HepG2 (cell line): Measurements from ENCODE around the gene SRC. TPM values are rescaled to one million over a fixed set of nuclear protein-coding genes. Genes with fewer than 3 reads are reported as not detected.

Source experiments
- ATF7 ChIP-seq, 2 experiments: fragments of 450-650 bp in 1 of 2; sonication (generic) in 1 of 2; formaldehyde crosslinking in 1 of 2; IDR thresholded peaks; 2 replicates each; pipeline versions ENCODE4 v1.4.0 to v1.6.1; 2016 to 2020; ENCODE audit warnings: antibody characterized with exemption in 1 of 2, mild to moderate bottlenecking in 1 of 2, missing genetic modification reagents in 1 of 2
- CBX1 ChIP-seq: IDR thresholded peaks from one replicate; pipeline ENCODE4 v1.6.1; 2016; ENCODE audit warnings: antibody characterized with exemption, low read depth
- FOXA1 ChIP-seq, 2 experiments: fragments of 450-650 bp in 1 of 2; sonication (generic) in 1 of 2; formaldehyde crosslinking in 1 of 2; IDR thresholded peaks; 2 replicates each; pipeline versions ENCODE4 v1.4.0 to v1.6.1; 2016 to 2020; ENCODE audit warnings: missing genetic modification reagents in 1 of 2
- FOXK2 ChIP-seq: fragments of 450-650 bp; IDR thresholded peaks from 2 replicates; pipeline ENCODE4 v1.6.1; 2016
- HDAC6 ChIP-seq: fragments of 200-600 bp; sonication (generic); IDR thresholded peaks from 2 replicates; pipeline ENCODE4 v1.7.0; 2017; ENCODE audit warnings: mild to moderate bottlenecking, antibody characterized with exemption, low read length, low read depth
- JUNB ChIP-seq: sonication (generic); formaldehyde crosslinking; IDR thresholded peaks from 2 replicates; pipeline ENCODE4 v1.8.0; 2022; ENCODE audit warnings: missing genetic modification reagents, mild to moderate bottlenecking, borderline replicate concordance
- KLF16 ChIP-seq, 2 experiments: sonication (generic) in 1 of 2; formaldehyde crosslinking in 1 of 2; IDR thresholded peaks; 2 replicates each; pipeline versions ENCODE4 v1.6.1 to v1.8.0; 2016 to 2023; ENCODE audit warnings: missing genetic modification reagents in 2 of 2, missing compliant biosample characterization in 1 of 2
- NONO ChIP-seq, 2 experiments: fragments of 450-650 bp in 1 of 2; sonication (generic) in 1 of 2; formaldehyde crosslinking in 1 of 2; IDR thresholded peaks in 1 of 2; conservative IDR thresholded peaks in 1 of 2; 2 replicates each; pipeline versions ENCODE4 v1.6.1 to v1.8.0; 2017 to 2022; ENCODE audit warnings: mild to moderate bottlenecking in 1 of 2, missing genetic modification reagents in 1 of 2, moderate library complexity in 1 of 2
- SCMH1 ChIP-seq: sonication (generic); formaldehyde crosslinking; IDR thresholded peaks from 2 replicates; pipeline ENCODE4 v1.9.0; 2021; ENCODE audit warnings: missing genetic modification reagents, mild to moderate bottlenecking, borderline replicate concordance
- TEAD3 ChIP-seq: optimal IDR thresholded peaks from 2 replicates; pipeline ENCODE3; 2016; ENCODE audit warnings: borderline replicate concordance
- ZMYM4 ChIP-seq: sonication (generic); formaldehyde crosslinking; IDR thresholded peaks from 2 replicates; pipeline ENCODE4 v1.8.1; 2023; ENCODE audit warnings: mild to moderate bottlenecking, missing genetic modification reagents
- ZNF138 ChIP-seq: sonication (generic); formaldehyde crosslinking; IDR thresholded peaks from 2 replicates; pipeline ENCODE4 v1.5.0; 2020; ENCODE audit warnings: mild to moderate bottlenecking, low read depth, missing genetic modification reagents
- ZNF160 ChIP-seq: sonication (generic); formaldehyde crosslinking; IDR thresholded peaks from 2 replicates; pipeline ENCODE4 v1.8.0; 2022; ENCODE audit warnings: mild to moderate bottlenecking, inconsistent platforms, missing genetic modification reagents
- polyA plus RNA-seq, 8 experiments: library from polyadenylated mRNA; depleted of rRNA in 3 of 8; stranded (reverse) in 7 of 8; unstranded in 1 of 8; fragments of >200 nt; fragmentation: Illumina TruSeq in 4 of 8; extraction: Trizol in 4 of 8; gene quantifications; 2 replicates each; pipeline versions ENCODE4 v1.2.1 to v1.2.3, GENCODE V29; 2011 to 2016; ENCODE audit warnings: low read depth in 4 of 8, missing spikeins in 1 of 8, mixed read lengths in 1 of 8; ENCODE audit not compliant: insufficient read depth in 1 of 8
- total RNA-seq, 5 experiments: library from RNA; depleted of rRNA; stranded (reverse); fragments of >200 nt; fragmentation: Illumina TruSeq; extraction: Trizol; gene quantifications; 2 replicates each; pipeline ENCODE4 v1.2.3, GENCODE V29; 2016; ENCODE audit warnings: low read depth in 1 of 5
- TF ChIP-seq, protein P1 (sequence below): sonication (generic); formaldehyde crosslinking; IDR thresholded peaks from 2 replicates; pipeline ENCODE4 v1.5.0; 2020; ENCODE audit warnings: missing genetic modification reagents, mild to moderate bottlenecking, borderline replicate concordance
- TF ChIP-seq, protein P2 (sequence below): fragments of 450-650 bp; IDR thresholded peaks from 2 replicates; pipeline ENCODE4 v1.6.1; 2016
- TF ChIP-seq, protein P3 (sequence below): sonication (generic); formaldehyde crosslinking; IDR thresholded peaks from 2 replicates; pipeline ENCODE4 v1.8.0; 2022; ENCODE audit warnings: missing genetic modification reagents, low read depth, mild to moderate bottlenecking, borderline replicate concordance

Gene SRC
- total and polyA plus RNA-seq, 2 of the 13 experiments (the other 11 are each of a cell fraction or from before 2014, with no cell fraction given): 54.7 to 192 TPM

GRCh38 chr20:37411408-37412219 is 65.7 kb downstream of the SRC start (continued):
- no peak for TF ChIP-seq SCMH1 (CRISPR knock-in tag)
- TF ChIP-seq NONO (IDR thresholded peaks at IDR 0.05): peak; percentile 4; the same call in 1 of the 2 replicates
- no peak for TF ChIP-seq NONO (CRISPR knock-in tag; conservative IDR thresholded peaks at IDR 0.05)
- peak; percentile 38; the same call in 1 of the 2 replicates for TF ChIP-seq FOXK2
- TF ChIP-seq HDAC6: no peak
- TF ChIP-seq, protein P1, sequence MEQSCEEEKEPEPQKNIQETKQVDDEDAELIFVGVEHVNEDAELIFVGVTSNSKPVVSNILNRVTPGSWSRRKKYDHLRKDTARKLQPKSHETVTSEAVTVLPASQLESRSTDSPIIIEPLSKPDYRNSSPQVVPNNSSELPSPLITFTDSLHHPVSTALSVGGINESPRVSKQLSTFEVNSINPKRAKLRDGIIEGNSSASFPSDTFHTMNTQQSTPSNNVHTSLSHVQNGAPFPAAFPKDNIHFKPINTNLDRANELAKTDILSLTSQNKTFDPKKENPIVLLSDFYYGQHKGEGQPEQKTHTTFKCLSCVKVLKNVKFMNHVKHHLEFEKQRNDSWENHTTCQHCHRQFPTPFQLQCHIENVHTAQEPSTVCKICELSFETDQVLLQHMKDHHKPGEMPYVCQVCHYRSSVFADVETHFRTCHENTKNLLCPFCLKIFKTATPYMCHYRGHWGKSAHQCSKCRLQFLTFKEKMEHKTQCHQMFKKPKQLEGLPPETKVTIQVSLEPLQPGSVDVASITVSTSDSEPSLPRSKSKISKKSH (CRISPR knock-in tag): no peak
- TF ChIP-seq, protein P2, sequence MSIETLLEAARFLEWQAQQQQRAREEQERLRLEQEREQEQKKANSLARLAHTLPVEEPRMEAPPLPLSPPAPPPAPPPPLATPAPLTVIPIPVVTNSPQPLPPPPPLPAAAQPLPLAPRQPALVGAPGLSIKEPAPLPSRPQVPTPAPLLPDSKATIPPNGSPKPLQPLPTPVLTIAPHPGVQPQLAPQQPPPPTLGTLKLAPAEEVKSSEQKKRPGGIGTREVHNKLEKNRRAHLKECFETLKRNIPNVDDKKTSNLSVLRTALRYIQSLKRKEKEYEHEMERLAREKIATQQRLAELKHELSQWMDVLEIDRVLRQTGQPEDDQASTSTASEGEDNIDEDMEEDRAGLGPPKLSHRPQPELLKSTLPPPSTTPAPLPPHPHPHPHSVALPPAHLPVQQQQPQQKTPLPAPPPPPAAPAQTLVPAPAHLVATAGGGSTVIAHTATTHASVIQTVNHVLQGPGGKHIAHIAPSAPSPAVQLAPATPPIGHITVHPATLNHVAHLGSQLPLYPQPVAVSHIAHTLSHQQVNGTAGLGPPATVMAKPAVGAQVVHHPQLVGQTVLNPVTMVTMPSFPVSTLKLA: peak; percentile 60
- TF ChIP-seq KLF16 (CRISPR knock-in tag; IDR thresholded peaks at IDR 0.05): no peak
- peak; percentile 20 for TF ChIP-seq TEAD3 (CRISPR knock-in tag)
- TF ChIP-seq JUNB: peak; percentile 68; the same call in 1 of the 2 replicates
- TF ChIP-seq ZNF160: no peak
- peak; percentile 28; the same call in 1 of the 2 replicates for TF ChIP-seq ZMYM4 (CRISPR knock-in tag)
- TF ChIP-seq, protein P3, sequence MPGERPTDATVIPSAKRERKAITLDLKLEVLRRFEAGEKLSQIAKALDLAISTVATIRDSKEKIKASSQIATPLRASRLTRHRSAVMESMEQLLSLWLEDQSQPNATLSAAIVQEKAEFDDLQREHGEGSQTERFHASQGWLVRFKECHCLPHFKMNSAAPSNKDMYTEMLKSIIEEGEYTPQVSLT (CRISPR knock-in tag): no peak
- TF ChIP-seq CBX1: no peak
- peak; percentile 6; the same call in 1 of the 2 replicates for TF ChIP-seq ATF7 (IDR thresholded peaks at IDR 0.05)
- no peak for TF ChIP-seq ATF7 (CRISPR knock-in tag; IDR thresholded peaks at IDR 0.05)
- TF ChIP-seq ZNF138 (CRISPR knock-in tag): no peak
- peak; percentile 50; the same call in 1 of the 2 replicates for TF ChIP-seq FOXA1 (IDR thresholded peaks at IDR 0.05)
- no peak for TF ChIP-seq FOXA1 (CRISPR knock-in tag; IDR thresholded peaks at IDR 0.05)
